Measurements from ENCODE around the gene PRELP.

GRCh38 chr1:203491664-203492063, 16.1 kb downstream of the PRELP start:
- TF ChIP-seq CTCF (IDR thresholded peaks at IDR 0.05; ENCODE audit: extremely low read depth in 1 of 2, insufficient read depth in 1 of 2, low read depth in 1 of 2, low read length in 2 of 2), result no peak
- TF ChIP-seq EZH2 (IDR thresholded peaks at IDR 0.05; ENCODE audit: borderline replicate concordance, low read depth, low read length, severe bottlenecking), result no peak

All from endothelial cell of umbilical vein (primary cell).